ENCODE results near the gene NEMP2.

Gene NEMP2

DNA sequence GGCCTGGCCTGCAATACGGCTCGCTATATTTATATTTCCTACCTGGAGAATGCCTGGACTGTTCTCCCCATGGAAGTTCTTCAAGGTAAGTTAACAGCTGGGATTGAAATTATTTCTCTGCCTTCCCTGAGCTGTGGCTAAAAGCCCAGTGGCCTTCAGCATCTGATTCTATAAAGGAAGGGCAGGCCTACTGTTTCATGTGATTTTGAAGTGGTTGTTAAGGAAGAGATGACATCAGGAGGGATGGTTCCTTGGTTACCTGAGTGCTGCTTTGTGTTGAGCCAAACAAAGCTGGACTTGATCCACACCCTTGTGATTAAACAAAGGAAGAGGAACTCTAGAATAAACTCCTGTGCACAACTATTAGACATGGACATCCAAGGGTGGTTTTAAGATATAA is 64.8 kb downstream of the NEMP2 start:
- TF ChIP-seq TCF12 (IDR thresholded peaks at IDR 0.05; ENCODE audit: low read depth): no peak

- TF ChIP-seq CEBPB (IDR thresholded peaks at IDR 0.05): no peak
- TF ChIP-seq TCF12 (IDR thresholded peaks at IDR 0.05; ENCODE audit: low read depth): peak; percentile 52; the same call in 1 of the 2 replicates
- TF ChIP-seq NFIC (IDR thresholded peaks at IDR 0.05): peak; percentile 94
Observed at GRCh38 chr2:190468814-190469569, 65.5 kb downstream of the NEMP2 start.

- no peak for TF ChIP-seq ZBTB7A (IDR thresholded peaks at IDR 0.05; ENCODE audit: low read depth)
- no peak for TF ChIP-seq TCF12 (IDR thresholded peaks at IDR 0.05; ENCODE audit: low read depth)
- TF ChIP-seq REST (IDR thresholded peaks at IDR 0.05; ENCODE audit: low read depth): no peak
- TF ChIP-seq USF1 (IDR thresholded peaks at IDR 0.05): no peak
- no peak for TF ChIP-seq CEBPB (IDR thresholded peaks at IDR 0.05)
- no peak for TF ChIP-seq YY1 (IDR thresholded peaks at IDR 0.05; ENCODE audit: low read depth)
- no peak for TF ChIP-seq TAF1 (IDR thresholded peaks at IDR 0.05; ENCODE audit: low read depth)
- TF ChIP-seq MAX (IDR thresholded peaks at IDR 0.05): no peak
Observed at GRCh38 chr2:190467575-190468083, 66.9 kb downstream of the NEMP2 start.

GRCh38 chr2:190466819-190467446 is 67.6 kb downstream of the NEMP2 start:
- TF ChIP-seq ZBTB7A (IDR thresholded peaks at IDR 0.05; ENCODE audit: low read depth): no peak
- no peak for TF ChIP-seq EP300 (IDR thresholded peaks at IDR 0.05; ENCODE audit: borderline replicate concordance)
- TF ChIP-seq EGR1 (IDR thresholded peaks at IDR 0.05): no peak
- TF ChIP-seq CREB1 (IDR thresholded peaks at IDR 0.05; ENCODE audit: low read depth): no peak
- TF ChIP-seq MAX (IDR thresholded peaks at IDR 0.05): no peak
- TF ChIP-seq RAD21 (IDR thresholded peaks at IDR 0.05; ENCODE audit: low read depth): no peak
- no peak for TF ChIP-seq CEBPB (IDR thresholded peaks at IDR 0.05)
- TF ChIP-seq TAF1 (IDR thresholded peaks at IDR 0.05; ENCODE audit: low read depth): no peak
- TF ChIP-seq TCF12 (IDR thresholded peaks at IDR 0.05; ENCODE audit: low read depth): no peak
- TF ChIP-seq NFIC (IDR thresholded peaks at IDR 0.05): no peak; the same call in 1 of the 2 replicates

DNA sequence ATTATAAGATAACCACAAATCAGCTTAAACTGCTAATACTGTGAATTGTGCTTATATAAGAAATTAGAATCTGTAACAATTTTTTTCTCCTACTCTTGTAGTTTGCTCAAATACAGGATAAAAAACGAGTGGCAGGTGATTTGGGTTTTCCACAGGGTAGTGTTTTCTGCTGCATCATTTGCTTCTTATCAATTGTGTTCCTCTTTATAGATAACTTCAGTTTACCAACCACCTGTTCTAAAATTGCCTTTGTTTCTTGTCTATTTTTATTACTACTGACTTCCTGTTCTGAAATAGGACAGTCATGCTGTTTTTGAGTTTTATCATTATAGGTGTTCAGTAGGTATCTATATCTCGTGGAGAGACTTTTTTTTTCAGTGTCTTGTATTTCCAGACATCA is 69.5 kb downstream of the NEMP2 start:
- TF ChIP-seq CEBPB (IDR thresholded peaks at IDR 0.05) (no peak), MAX (IDR thresholded peaks at IDR 0.05) (no peak), TEAD4 (IDR thresholded peaks at IDR 0.05) (no peak)

DNA sequence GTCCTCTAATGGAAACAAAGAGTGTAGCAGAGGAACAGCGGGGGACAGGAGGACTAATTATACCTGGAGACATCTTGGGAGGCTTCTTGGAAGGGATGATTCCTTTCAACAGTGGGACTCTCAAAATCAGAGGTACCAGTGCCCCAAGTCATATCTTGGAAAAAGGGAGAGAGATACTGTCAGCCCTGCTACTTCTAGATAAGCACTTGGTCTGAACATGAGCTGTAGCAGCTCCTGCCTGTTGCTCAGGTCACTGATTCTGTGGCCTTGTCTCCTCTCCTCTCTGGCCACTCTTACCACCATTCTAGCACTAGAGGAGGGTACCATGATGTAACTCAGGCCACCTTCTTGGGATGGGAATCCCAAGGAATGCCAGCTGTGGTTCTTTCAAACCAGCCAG is 71.9 kb downstream of the NEMP2 start:
- TF ChIP-seq TCF12 (IDR thresholded peaks at IDR 0.05; ENCODE audit: low read depth): no peak
- no peak for TF ChIP-seq YY1 (IDR thresholded peaks at IDR 0.05; ENCODE audit: low read depth)
- TF ChIP-seq TEAD4 (IDR thresholded peaks at IDR 0.05): no peak
- TF ChIP-seq TAF1 (IDR thresholded peaks at IDR 0.05; ENCODE audit: low read depth): no peak
- no peak for TF ChIP-seq RAD21 (IDR thresholded peaks at IDR 0.05; ENCODE audit: low read depth)
- TF ChIP-seq USF1 (IDR thresholded peaks at IDR 0.05): no peak
- TF ChIP-seq FOXM1 (IDR thresholded peaks at IDR 0.05; ENCODE audit: borderline replicate concordance, low read depth): no peak
- TF ChIP-seq NFIC (IDR thresholded peaks at IDR 0.05): no peak
- no peak for TF ChIP-seq EGR1 (IDR thresholded peaks at IDR 0.05)
- no peak for TF ChIP-seq EP300 (IDR thresholded peaks at IDR 0.05; ENCODE audit: borderline replicate concordance)
- TF ChIP-seq CEBPB (IDR thresholded peaks at IDR 0.05): no peak
- TF ChIP-seq MAX (IDR thresholded peaks at IDR 0.05): no peak
- TF ChIP-seq ZBTB7A (IDR thresholded peaks at IDR 0.05; ENCODE audit: low read depth): no peak
- no peak for TF ChIP-seq CREB1 (IDR thresholded peaks at IDR 0.05; ENCODE audit: low read depth)
- TF ChIP-seq REST (IDR thresholded peaks at IDR 0.05; ENCODE audit: low read depth): no peak
